ES-I3 (cell line): Measurements from ENCODE around the gene ADAP2.
"Not testable (repeated sequence)": the region's sequence is repeated elsewhere in the genome, so short reads cannot be mapped to it uniquely, and the experiment has no call there.

Source experiments
- H3K36me3 ChIP-seq: 2 replicates; pipeline ENCODE4 v1.6.1; 2013; ENCODE audit warnings: mild to moderate bottlenecking, low read length, control low read depth, moderate library complexity; ENCODE audit not compliant: insufficient read depth
- H3K4me1 ChIP-seq: 2 replicates; pipeline ENCODE4 v1.6.1; 2013; ENCODE audit warnings: mild to moderate bottlenecking, control low read depth, low read length; ENCODE audit not compliant: insufficient read depth
- H3K9ac ChIP-seq: 2 replicates; pipeline ENCODE4 v1.6.1; 2013; ENCODE audit warnings: low read depth, mild to moderate bottlenecking, low read length, moderate library complexity
- H3K9me3 ChIP-seq: 2 replicates; pipeline ENCODE4 v1.6.1; 2013; ENCODE audit warnings: mild to moderate bottlenecking, low read length, moderate library complexity; ENCODE audit not compliant: control insufficient read depth, insufficient read depth

The ADAP2 gene, protein sequence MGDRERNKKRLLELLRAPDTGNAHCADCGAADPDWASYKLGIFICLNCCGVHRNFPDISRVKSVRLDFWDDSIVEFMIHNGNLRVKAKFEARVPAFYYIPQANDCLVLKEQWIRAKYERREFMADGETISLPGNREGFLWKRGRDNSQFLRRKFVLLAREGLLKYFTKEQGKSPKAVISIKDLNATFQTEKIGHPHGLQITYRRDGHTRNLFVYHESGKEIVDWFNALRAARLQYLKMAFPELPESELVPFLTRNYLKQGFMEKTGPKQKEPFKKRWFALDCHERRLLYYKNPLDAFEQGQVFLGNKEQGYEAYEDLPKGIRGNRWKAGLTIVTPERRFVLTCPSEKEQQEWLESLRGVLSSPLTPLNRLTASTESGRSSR

DNA sequence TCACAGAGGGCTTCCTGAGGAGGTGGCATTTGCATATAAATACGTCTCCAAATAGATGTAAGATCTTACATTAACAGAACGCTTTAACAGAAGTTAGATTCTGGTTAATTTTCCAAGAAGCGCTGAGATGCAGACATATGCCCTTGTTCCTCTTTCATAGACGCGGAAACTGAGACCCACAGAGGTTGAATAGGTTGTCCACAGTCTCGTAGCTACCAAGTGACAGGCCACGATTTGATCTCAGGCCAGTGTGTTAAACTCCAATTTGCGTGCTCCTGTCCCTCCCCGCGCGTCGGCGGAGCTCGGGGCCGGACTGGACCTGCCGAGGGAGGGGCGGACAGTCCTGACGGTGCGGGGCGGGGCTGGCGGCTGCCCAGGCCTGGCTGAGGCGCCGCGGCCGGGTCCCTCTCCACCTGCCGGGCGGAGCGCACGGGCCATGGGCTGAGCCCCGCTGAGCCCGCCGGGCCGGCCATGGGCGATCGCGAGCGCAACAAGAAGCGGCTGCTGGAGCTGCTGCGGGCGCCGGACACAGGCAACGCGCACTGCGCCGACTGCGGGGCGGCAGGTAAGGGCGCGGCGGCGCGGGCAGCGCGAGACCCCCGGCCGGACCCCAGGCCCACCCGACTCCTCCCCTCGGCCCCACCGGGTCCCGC lies at the start of gene ADAP2:
Gene ADAP2, plus strand, starts transcription at position 402 of the 653 bp plus-strand sequence. Its CDS starts 70 bp downstream, at position 472.
- H3K36me3 ChIP-seq = no peaks in the 10 kb centered on the region
- no peaks in the 10 kb centered on the region for H3K9me3 ChIP-seq
- peak within 1 kb of the TSS; percentile 53 for H3K9ac ChIP-seq
- peaks cover 10% of the 10 kb centered on the region; the same call in 1 of the 2 replicates for H3K4me1 ChIP-seq

DNA sequence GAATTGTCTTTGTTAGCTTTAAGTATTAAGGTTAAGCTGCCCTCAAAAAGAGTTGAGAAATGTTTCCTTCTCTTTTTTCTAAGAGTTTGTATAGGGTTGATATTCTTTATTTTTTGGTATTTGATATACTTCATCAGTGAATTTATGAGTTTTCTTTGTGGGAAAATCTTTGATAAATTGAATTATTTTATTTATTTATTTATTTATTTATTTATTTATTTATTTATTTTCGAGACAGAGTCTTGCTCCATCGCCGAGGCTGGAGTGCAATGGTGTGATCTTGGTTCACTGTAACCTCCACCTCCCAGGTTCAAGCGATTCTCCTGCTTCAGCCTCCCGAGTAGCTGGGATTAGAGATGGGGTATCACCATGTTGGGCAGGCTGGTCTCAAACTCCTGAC lies 35.6 kb upstream of the ADAP2 start:
- Histone ChIP-seq H3K9me3 (no peaks in the 10 kb centered on the region), H3K9ac (no peak overlapping the region), H3K4me1 (no peaks in the 10 kb centered on the region), H3K36me3 (peaks cover 2% of the 10 kb centered on the region)

DNA sequence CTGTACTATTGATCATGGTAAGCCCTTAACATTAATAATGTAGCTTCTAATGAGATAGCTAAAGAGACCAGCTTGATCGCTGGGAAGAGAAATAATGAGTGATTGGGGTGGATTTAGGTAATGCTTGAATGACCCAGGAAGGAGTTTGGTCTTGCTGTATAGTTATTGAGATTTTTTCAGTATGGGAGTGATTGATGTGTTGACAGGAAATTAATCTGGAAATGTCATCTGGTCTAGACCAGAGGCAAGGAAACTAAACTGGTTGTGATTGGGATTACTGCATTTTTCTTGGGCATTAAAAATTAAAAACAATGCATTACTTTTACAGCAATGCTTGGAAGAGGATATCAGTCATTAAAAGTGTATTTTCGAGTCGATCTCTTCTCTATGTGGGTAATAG lies 27.5 kb upstream of the ADAP2 start:
- Histone ChIP-seq H3K9me3 (no peaks in the 10 kb centered on the region), H3K36me3 (peaks cover 11% of the 10 kb centered on the region), H3K4me1 (no peaks in the 10 kb centered on the region), H3K9ac (no peak overlapping the region)

DNA sequence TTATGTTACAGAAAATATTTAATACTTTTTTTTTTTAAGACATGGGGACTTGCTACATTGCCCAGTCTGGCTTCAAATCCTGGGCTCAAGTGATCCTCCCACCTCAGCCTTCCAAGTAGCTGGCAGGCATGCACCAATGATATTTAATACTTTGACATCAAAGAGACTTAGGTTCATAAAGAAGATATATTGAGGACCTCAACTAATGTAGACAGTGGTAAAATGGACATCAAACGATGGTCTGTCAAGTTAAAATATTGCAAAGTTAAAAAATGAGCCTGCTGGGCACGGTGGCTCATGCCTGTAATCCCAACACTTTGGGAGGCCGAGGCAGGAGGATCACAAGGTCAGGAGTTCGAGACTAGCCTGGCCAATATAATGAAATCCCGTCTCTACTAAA lies 24.4 kb upstream of the ADAP2 start:
- peaks cover 16% of the 10 kb centered on the region for H3K36me3 ChIP-seq

DNA sequence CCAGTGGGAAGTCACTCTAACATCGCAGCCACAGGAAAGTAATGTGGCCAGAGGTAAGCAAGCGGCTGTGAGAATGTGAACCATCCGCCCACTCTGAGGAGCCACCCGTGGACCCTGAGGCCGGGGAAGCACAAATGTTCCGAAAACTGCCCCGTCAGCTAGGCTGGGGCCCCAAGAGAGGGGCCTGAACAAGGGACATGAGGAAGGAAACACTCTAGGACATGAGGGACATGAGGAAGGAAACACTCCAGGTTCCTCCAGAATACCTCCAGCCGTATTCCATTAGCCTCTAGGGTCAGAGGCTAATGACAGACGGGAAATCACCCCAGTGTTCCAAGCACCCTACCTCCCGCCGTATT lies 16.0 kb upstream of the ADAP2 start:
- Histone ChIP-seq H3K9me3 (no peaks in the 10 kb centered on the region), H3K9ac (peak overlapping the region; percentile 97)

More for the DNA sequence above, 24.4 kb upstream of the ADAP2 start:
- H3K4me1 ChIP-seq = no peaks in the 10 kb centered on the region
- no peak overlapping the region for H3K9ac ChIP-seq
- H3K9me3 ChIP-seq = no peaks in the 10 kb centered on the region

DNA sequence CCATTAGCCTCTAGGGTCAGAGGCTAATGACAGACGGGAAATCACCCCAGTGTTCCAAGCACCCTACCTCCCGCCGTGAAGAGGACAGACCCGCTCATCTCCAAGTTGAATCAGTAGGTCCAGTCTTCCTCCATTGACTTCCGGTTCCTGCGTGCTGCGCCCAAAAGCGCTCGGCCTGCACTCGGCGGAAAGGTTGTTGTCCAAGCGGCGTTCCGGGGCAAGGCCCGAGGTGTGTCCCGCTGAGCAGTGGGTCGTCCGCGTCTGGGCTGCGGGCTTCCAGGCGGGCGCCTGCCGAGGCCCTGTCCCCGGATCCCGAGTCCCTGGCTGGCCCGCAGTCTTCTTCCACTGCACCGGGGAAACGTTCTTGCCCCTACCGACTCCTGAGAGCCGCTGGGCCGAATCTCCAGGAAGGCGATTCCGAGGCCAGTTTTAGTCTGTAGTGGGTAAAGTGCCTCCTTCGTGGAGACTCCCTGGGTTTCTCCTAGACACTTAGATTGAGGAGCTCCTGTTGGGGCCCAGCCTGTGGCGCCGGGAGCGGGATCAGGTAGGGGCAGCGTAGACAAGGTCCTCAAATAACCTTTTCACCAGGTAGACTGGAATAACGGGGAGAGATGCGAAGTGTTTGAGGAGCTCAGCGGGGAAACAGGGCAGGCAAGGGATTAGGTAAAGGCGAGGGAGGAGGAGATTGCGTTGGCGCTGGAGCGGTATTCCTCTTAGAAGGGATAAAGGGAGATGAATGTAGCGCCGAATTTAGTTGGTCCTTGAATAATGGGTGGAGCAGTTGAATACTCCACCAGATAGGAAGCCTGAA lies 15.4 kb upstream of the ADAP2 start, which contains the start of gene TEFM:
Gene TEFM, minus strand, starts transcription at position 138 of the 811 bp plus-strand sequence. Its CDS starts 40 bp downstream, at position 98.
- H3K9me3 ChIP-seq = no peaks in the 10 kb centered on the region
- H3K36me3 ChIP-seq = peaks cover 7% of the 10 kb centered on the region
- H3K9ac ChIP-seq = peak within 1 kb of the TSS; percentile 97
- no peaks in the 10 kb centered on the region for H3K4me1 ChIP-seq

More for the DNA sequence above, 16.0 kb upstream of the ADAP2 start:
- H3K36me3 ChIP-seq = peaks cover 9% of the 10 kb centered on the region
- no peaks in the 10 kb centered on the region for H3K4me1 ChIP-seq

DNA sequence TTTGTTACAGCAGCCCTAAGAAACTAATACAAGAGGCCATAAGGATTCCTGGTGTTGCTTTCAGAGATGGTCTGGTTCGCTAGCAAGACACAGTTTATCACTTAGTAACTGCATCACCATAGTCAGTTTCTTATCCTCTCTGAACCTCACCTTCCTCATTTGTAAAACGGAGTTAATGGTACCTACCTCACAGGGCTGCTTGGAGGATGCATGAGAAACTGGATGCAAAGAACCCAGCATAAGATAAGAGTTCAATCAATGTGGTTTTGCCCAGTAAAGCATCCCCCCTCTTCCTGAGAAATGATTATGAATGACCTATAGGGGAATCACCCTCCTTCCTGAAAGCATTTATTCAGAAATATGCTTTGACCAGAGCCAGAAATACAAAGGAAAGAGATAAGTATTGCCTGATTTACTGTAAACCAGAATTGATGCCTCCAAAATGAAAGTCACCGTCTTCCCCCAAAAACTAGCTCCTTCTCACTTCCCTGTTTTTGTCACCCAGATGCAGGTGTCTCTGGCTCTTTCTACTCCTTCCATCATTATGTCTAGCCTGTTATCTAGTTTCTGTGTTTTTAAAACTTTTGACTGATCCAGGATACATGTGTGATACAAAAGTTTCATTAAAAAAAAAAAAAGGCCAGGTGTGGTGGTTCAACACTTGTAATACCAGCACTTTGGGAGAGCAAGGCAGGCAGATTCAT lies 12.9 kb upstream of the ADAP2 start:
- Histone ChIP-seq H3K36me3 (peaks cover under 1% of the 10 kb centered on the region; the same call in 1 of the 2 replicates), H3K4me1 (no peaks in the 10 kb centered on the region), H3K9me3 (no peaks in the 10 kb centered on the region), H3K9ac (no peak overlapping the region)

DNA sequence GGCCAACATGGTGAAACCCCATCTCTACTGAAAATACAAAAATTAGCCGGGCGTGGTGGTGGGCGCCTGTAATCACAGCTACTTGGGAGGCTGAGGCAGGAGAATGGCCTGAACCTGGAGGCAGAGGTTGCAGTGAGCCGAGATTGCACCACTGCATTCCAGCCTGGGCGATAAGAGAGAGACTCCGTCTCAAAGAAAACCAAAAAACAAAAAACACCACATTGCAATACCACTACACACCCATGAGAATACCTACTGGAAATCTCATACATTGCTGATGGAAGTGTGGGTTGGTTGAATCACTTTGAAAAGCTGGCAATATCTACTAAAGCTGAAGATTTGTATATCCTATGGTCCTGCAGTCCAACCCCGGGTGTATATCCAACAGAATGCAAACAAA lies 11.6 kb upstream of the ADAP2 start:
- not testable (repeated sequence) for H3K9me3 ChIP-seq, H3K36me3 ChIP-seq, H3K9ac ChIP-seq, H3K4me1 ChIP-seq

DNA sequence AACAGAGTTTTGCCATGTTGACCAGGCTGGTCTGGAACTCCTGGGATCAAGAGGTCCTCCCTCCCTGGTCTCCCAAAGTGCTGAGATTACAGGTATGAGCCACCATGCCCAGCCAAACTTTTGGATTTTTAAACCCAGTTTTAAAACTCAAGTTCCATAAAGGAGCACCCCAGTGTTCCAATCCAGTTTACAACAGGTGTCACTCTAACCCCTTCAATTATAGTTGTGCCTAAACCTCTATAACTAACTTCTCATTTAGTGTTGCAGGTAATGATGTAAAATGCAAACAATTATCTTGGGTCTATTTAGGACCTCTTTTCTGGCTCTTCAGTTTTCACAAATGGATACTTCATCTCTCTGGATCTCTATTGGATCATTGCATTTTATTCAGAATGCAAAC lies 7.8 kb upstream of the ADAP2 start:
- Histone ChIP-seq H3K9me3 (no peaks in the 10 kb centered on the region), H3K9ac (no peak overlapping the region), H3K36me3 (no peaks in the 10 kb centered on the region), H3K4me1 (no peaks in the 10 kb centered on the region)

DNA sequence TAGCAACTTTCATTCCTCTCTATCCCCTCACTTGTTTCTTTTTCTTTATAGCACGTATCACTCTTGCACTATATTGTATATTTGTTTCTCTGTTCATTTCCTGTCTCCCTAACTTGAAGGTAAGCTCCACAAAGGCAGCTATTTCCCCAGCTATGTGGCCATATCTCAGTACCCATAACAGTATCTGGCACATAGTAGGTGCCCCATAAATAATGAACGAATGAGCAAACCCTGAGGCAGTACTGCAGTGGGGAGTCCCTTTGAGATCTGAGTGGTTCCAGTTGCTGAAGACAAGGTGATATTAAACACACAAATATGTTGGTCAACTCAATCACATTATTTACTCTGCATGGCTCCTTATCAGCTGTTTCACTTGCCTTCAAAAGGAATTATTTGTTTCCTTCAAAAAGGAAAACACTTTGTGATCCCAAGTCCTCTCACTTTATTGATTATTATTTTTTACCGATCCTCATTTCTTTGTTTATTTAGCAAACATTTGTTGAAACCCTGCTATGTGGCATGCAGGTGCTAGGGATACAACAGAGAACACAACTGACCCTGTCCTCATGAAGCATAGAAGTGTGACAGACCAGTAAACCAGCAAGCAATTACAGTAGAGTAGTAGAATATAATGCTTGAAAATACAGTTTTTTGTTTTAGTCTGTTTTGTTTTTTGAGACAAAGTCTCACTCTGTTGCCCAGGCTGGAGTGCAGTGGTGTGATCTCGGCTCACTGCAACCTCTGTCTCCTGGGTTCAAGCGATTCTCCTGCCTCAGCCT lies 5.7 kb upstream of the ADAP2 start:
- no peaks in the 10 kb centered on the region for H3K36me3 ChIP-seq
- no peak overlapping the region for H3K9ac ChIP-seq
- no peaks in the 10 kb centered on the region for H3K9me3 ChIP-seq
- H3K4me1 ChIP-seq = peaks cover 9% of the 10 kb centered on the region; the same call in 1 of the 2 replicates

DNA sequence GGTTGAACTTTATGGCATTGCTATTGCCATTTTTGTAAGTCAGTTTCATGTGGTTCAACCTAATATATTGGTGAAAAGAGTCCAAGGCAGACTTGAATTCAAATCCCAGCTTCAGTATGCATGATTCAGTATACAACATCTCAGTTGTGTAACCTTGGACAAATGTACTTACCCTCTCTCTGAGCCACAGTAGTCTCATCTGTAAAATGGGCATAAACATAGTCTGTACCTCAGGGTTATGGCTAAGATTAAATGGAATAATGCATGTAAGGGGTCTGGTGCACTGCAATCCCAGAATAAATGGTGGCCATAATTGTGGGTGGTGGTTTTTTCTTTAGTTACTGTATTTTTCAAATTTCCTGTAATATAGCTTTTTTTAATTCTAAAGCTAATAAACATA lies 4.7 kb upstream of the ADAP2 start:
- no peaks in the 10 kb centered on the region for H3K9me3 ChIP-seq
- peaks cover 10% of the 10 kb centered on the region; the same call in 1 of the 2 replicates for H3K4me1 ChIP-seq
- H3K9ac ChIP-seq = no peak overlapping the region
- no peaks in the 10 kb centered on the region for H3K36me3 ChIP-seq

DNA sequence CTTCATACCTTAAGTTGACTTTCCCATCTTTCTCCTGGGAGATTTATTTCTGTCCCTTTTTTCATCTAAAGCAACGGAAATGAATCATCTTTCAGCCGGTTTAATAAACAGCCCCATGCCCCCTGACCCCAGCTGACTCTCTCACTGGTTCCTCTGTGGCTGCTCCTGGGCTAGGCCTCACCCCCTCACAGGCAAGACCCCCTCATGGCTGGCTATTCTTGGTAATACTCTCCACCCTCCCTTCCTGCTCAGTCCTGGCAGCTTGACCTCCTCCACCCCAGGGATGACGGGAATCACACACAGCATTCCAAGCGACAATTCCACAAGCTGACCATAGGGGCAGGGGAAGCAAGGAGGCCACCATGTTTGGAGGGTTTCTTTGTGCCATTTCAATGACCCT lies 1.5 kb upstream of the ADAP2 start:
- Histone ChIP-seq H3K4me1 (peaks cover 10% of the 10 kb centered on the region; the same call in 1 of the 2 replicates), H3K36me3 (no peaks in the 10 kb centered on the region), H3K9me3 (no peaks in the 10 kb centered on the region), H3K9ac (no peak overlapping the region)
